Sigmoid colon (tissue), 4 donors: ENCODE data around the gene ANXA3.

Experiments
- CTCF ChIP-seq, 4 experiments: fragments of 450-650 bp in 3 of 4; fragments of 200-600 bp in 1 of 4; IDR thresholded peaks; one replicate each; pipeline ENCODE4 v1.5.1; 2016 to 2019; ENCODE audit warnings: antibody characterized with exemption in 4 of 4, mild to moderate bottlenecking in 3 of 4, moderate library complexity in 2 of 4
- POLR2AphosphoS5 ChIP-seq, 4 donors: sonication (generic); formaldehyde crosslinking; IDR thresholded peaks; one replicate each; pipeline ENCODE4 v1.6.1; 2017; ENCODE audit warnings: antibody characterized with exemption in 4 of 4

GRCh38 chr4:78659264-78659663 lies 107.7 kb downstream of the ANXA3 start:
- TF ChIP-seq POLR2AphosphoS5 (IDR thresholded peaks at IDR 0.05): no peak
- no peak for TF ChIP-seq CTCF (IDR thresholded peaks at IDR 0.05)
